ENCODE results near the gene FAM47E. TPM values are rescaled to one million over a fixed set of nuclear protein-coding genes. Genes with fewer than 3 reads are reported as not detected.
"Not testable (repeated sequence)": the region's sequence is repeated elsewhere in the genome, so short reads cannot be mapped to it uniquely, and the experiment has no call there.

Gene FAM47E
- total and polyA plus RNA-seq, 5 donors from 2014 or later: 0.57 to 1.0 TPM; not detected in 3

DNA sequence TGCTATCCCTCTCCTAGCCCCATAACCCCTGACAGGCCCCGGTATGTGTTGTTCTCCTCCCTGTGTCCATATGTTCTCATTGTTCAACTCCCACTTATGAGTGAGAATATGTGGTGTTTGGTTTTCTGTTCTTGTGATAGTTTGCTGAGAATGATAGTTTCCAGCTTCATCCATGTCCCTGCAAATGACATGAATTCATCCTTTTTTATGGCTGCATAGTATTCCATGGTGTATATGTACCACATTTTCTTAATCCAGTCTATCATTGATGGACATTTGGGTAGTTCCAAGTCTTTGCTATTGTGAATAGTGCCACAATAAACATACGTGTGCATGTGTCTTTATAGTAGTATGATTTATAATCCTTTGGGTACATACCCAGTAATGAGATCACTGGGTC lies 7.6 kb upstream of the FAM47E start:
- not testable (repeated sequence) for H3K27ac ChIP-seq (ENCODE audit: insufficient read depth, low read length, poor library complexity, severe bottlenecking); H3K4me1 ChIP-seq (ENCODE audit: control insufficient read depth, insufficient read depth, low read length, poor library complexity, severe bottlenecking); H3K4me3 Mint-ChIP-seq; H3K36me3 Mint-ChIP-seq; H3K27ac Mint-ChIP-seq; H3K36me3 ChIP-seq (ENCODE audit: control insufficient read depth, insufficient read depth, low read length); H3K4me3 ChIP-seq (ENCODE audit: low read depth, low read length); DNase-seq; H3K4me1 Mint-ChIP-seq; ATAC-seq (ENCODE audit: low read depth in 2 of 2)
- Mint-ChIP-seq H3K9me3 (peaks cover 0 to 27% (median 2%) of the 10 kb centered on the region in 7 donors), H3K27me3 (peaks cover 65% of the 10 kb centered on the region)
- peaks cover 17% of the 10 kb centered on the region for H3K27me3 ChIP-seq (ENCODE audit: control insufficient read depth, insufficient read depth, low read length)
- H3K9me3 ChIP-seq (ENCODE audit: control insufficient read depth in 2 of 2, low read length in 2 of 2): peaks cover 8 to 16% of the 10 kb centered on the region in 2 experiments

DNA sequence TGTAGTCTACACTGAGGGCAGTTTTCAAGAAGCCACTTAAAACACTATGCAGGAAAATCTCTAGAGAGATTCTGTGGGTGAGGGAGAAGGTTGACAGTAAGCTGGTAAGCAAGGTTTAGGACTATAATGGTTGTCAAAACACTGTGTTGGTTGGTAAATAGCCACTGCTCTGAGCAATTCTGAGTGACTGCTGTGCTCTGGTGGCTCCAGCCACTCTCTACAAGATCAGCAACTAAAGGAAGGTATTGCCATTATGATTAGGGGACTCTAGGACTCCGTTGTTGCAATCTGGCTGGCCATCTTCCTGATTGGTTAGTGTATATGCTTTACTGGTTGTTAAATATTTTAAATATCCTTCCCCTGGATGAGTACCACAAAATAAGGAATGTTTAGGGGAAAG lies 5.5 kb upstream of the FAM47E start:
- no peaks in the 10 kb centered on the region for H3K36me3 Mint-ChIP-seq
- peaks cover 0 to 4% (median 2%) of the 10 kb centered on the region in 4 donors for H3K4me1 Mint-ChIP-seq
- Histone ChIP-seq H3K36me3 (ENCODE audit: control insufficient read depth, insufficient read depth, low read length) (no peaks in the 10 kb centered on the region), H3K4me3 (ENCODE audit: low read depth, low read length) (no peak overlapping the region), H3K9me3 (ENCODE audit: control insufficient read depth in 2 of 2, low read length in 2 of 2) (peaks cover 2 to 4% of the 10 kb centered on the region in 2 experiments), H3K27ac (ENCODE audit: insufficient read depth, low read length, poor library complexity, severe bottlenecking) (no peak overlapping the region), H3K4me1 (ENCODE audit: control insufficient read depth, insufficient read depth, low read length, poor library complexity, severe bottlenecking) (no peaks in the 10 kb centered on the region), H3K27me3 (ENCODE audit: control insufficient read depth, insufficient read depth, low read length) (peaks cover 19% of the 10 kb centered on the region)
- H3K9me3 Mint-ChIP-seq: peaks cover 0 to 12% (median 2%) of the 10 kb centered on the region in 7 donors
- DNase-seq (no peak), ATAC-seq (ENCODE audit: low read depth in 2 of 2) (no peak)
- H3K27me3 Mint-ChIP-seq: peaks cover 67% of the 10 kb centered on the region
- no peak overlapping the region for H3K27ac Mint-ChIP-seq
- H3K4me3 Mint-ChIP-seq: no peak overlapping the region

DNA sequence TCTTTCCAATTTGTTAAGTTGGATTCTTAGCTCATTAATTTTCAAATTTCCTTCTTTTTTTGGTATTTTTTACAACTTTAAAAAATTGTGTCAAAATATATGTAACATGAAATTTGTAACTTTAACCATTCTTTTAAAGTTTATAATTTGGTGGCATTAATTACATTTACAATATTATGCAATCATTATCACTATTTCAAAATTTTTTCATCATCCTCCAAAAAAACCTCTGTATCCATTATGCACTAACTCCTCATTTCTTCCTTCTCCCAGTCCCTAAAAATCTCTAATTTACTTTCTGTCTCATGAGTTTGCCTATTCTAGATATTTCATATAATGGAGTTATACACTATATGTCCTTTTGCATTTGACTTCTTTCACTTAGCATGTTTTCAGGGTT lies 4.7 kb upstream of the FAM47E start:
- no peak overlapping the region for H3K4me3 Mint-ChIP-seq
- H3K4me1 Mint-ChIP-seq: peaks cover 0 to 9% (median 5%) of the 10 kb centered on the region in 4 donors
- H3K27ac Mint-ChIP-seq: no peak overlapping the region
- ATAC-seq (ENCODE audit: low read depth in 2 of 2) (no peak), DNase-seq (no peak)
- Histone ChIP-seq H3K27ac (ENCODE audit: insufficient read depth, low read length, poor library complexity, severe bottlenecking) (no peak overlapping the region), H3K27me3 (ENCODE audit: control insufficient read depth, insufficient read depth, low read length) (peaks cover 21% of the 10 kb centered on the region), H3K4me3 (ENCODE audit: low read depth, low read length) (no peak overlapping the region), H3K36me3 (ENCODE audit: control insufficient read depth, insufficient read depth, low read length) (no peaks in the 10 kb centered on the region), H3K9me3 (ENCODE audit: control insufficient read depth in 2 of 2, low read length in 2 of 2) (no peaks in the 10 kb centered on the region), H3K4me1 (ENCODE audit: control insufficient read depth, insufficient read depth, low read length, poor library complexity, severe bottlenecking) (peaks cover 7% of the 10 kb centered on the region)
- H3K27me3 Mint-ChIP-seq: peaks cover 69% of the 10 kb centered on the region
- no peaks in the 10 kb centered on the region for H3K36me3 Mint-ChIP-seq
- peaks cover 0 to 8% (median 2%) of the 10 kb centered on the region in 7 donors for H3K9me3 Mint-ChIP-seq

DNA sequence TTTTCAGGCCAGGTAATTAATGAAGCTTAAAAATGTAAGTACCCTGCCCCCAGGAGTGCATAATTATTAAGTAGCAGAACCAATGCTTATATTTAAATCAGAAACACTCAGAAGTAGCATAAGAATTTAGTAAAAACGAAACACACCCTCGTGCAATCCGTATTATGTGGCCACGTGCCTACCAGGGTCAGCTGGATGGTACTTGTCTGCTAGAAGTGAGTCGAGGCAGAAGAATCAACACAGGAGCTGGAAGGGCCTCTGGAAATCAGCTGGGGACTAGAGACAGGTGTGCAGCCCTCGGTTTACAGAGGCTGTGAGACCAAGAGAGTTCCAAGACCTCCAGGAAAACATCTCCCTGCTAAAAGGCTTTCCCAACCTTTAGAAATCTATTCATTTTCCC lies 559 bp upstream of the FAM47E start:
- Mint-ChIP-seq H3K27ac (no peak overlapping the region), H3K36me3 (no peaks in the 10 kb centered on the region), H3K4me3 (peak overlapping the region in 3 of 4 donors; percentile 6 to 73 (median 21)), H3K27me3 (peaks cover 84% of the 10 kb centered on the region), H3K9me3 (peaks cover 0 to 3% (median 0%) of the 10 kb centered on the region in 7 donors), H3K4me1 (peaks cover 0 to 9% (median 5%) of the 10 kb centered on the region in 4 donors)
- H3K27me3 ChIP-seq (ENCODE audit: control insufficient read depth, insufficient read depth, low read length): peaks cover 30% of the 10 kb centered on the region
- ATAC-seq (ENCODE audit: low read depth in 2 of 2): no peak
- DNase-seq: peak in 1 of 3 donors; percentile 3
- no peak overlapping the region for H3K27ac ChIP-seq (ENCODE audit: insufficient read depth, low read length, poor library complexity, severe bottlenecking)
- no peaks in the 10 kb centered on the region for H3K9me3 ChIP-seq (ENCODE audit: control insufficient read depth in 2 of 2, low read length in 2 of 2)
- no peaks in the 10 kb centered on the region for H3K36me3 ChIP-seq (ENCODE audit: control insufficient read depth, insufficient read depth, low read length)
- peaks cover 7% of the 10 kb centered on the region for H3K4me1 ChIP-seq (ENCODE audit: control insufficient read depth, insufficient read depth, low read length, poor library complexity, severe bottlenecking)
- H3K4me3 ChIP-seq (ENCODE audit: low read depth, low read length): no peak overlapping the region

DNA sequence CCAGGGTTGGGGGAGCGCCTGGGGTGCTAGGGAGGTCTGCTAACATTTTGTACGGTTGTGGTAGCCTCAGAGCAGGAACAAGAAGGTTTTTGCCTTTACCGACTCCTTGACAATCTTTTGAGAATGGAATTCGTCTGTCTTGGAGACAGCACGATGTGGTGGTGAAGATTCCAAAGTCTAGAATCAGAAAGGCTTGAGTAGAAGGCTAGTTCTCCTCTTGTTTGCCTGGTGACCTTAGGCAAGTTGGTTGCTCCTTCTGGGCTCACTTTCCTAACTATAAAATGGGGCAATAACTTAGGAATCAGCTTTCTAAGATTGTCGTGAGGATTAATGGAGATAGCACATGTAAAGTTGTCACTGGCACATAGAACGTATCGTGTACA lies 741 bp downstream of the FAM47E start:
- no peaks in the 10 kb centered on the region for H3K36me3 Mint-ChIP-seq
- Histone ChIP-seq H3K36me3 (ENCODE audit: control insufficient read depth, insufficient read depth, low read length) (no peaks in the 10 kb centered on the region), H3K27ac (ENCODE audit: insufficient read depth, low read length, poor library complexity, severe bottlenecking) (no peak overlapping the region), H3K4me3 (ENCODE audit: low read depth, low read length) (no peak overlapping the region), H3K27me3 (ENCODE audit: control insufficient read depth, insufficient read depth, low read length) (peaks cover 29% of the 10 kb centered on the region), H3K4me1 (ENCODE audit: control insufficient read depth, insufficient read depth, low read length, poor library complexity, severe bottlenecking) (peaks cover 7% of the 10 kb centered on the region), H3K9me3 (ENCODE audit: control insufficient read depth in 2 of 2, low read length in 2 of 2) (no peaks in the 10 kb centered on the region)
- H3K9me3 Mint-ChIP-seq: peaks cover 0 to 3% (median 0%) of the 10 kb centered on the region in 7 donors
- H3K4me1 Mint-ChIP-seq: peaks cover 0 to 9% (median 5%) of the 10 kb centered on the region in 4 donors
- peaks cover 81% of the 10 kb centered on the region for H3K27me3 Mint-ChIP-seq
- no peak overlapping the region for H3K27ac Mint-ChIP-seq
- no peak overlapping the region for H3K4me3 Mint-ChIP-seq
- no peak for ATAC-seq (ENCODE audit: low read depth in 2 of 2)
- no peak for DNase-seq

DNA sequence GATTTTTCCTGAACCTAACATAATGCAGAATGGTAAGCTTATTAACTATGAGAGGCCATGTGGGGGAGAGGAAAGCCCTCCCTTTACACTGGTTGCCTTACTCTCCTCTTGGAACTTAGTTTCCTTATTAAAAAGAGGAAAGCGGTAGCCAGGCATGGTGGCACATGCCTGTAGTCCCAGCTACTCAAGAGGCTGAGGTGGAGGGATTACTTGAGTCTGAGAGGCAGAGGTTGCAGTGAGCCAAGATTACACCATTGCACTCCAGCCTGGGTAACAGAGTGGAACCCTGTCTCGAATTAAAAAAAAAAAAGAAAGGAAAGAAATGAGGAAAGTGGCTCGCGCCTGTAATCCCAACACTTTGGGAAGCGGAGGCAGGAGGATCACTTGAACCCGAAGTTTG lies 2.0 kb downstream of the FAM47E start:
- Mint-ChIP-seq H3K27ac (no peak overlapping the region), H3K4me3 (no peak overlapping the region), H3K27me3 (peaks cover 71% of the 10 kb centered on the region), H3K36me3 (no peaks in the 10 kb centered on the region), H3K9me3 (peaks cover 0 to 3% (median 0%) of the 10 kb centered on the region in 7 donors), H3K4me1 (peaks cover 0 to 9% (median 5%) of the 10 kb centered on the region in 4 donors)
- H3K27me3 ChIP-seq (ENCODE audit: control insufficient read depth, insufficient read depth, low read length): peaks cover 29% of the 10 kb centered on the region
- H3K9me3 ChIP-seq (ENCODE audit: control insufficient read depth in 2 of 2, low read length in 2 of 2): no peaks in the 10 kb centered on the region
- DNase-seq: no peak
- no peak overlapping the region for H3K4me3 ChIP-seq (ENCODE audit: low read depth, low read length)
- H3K36me3 ChIP-seq (ENCODE audit: control insufficient read depth, insufficient read depth, low read length): no peaks in the 10 kb centered on the region
- peaks cover 7% of the 10 kb centered on the region for H3K4me1 ChIP-seq (ENCODE audit: control insufficient read depth, insufficient read depth, low read length, poor library complexity, severe bottlenecking)
- H3K27ac ChIP-seq (ENCODE audit: insufficient read depth, low read length, poor library complexity, severe bottlenecking): no peak overlapping the region
- no peak for ATAC-seq (ENCODE audit: low read depth in 2 of 2)

DNA sequence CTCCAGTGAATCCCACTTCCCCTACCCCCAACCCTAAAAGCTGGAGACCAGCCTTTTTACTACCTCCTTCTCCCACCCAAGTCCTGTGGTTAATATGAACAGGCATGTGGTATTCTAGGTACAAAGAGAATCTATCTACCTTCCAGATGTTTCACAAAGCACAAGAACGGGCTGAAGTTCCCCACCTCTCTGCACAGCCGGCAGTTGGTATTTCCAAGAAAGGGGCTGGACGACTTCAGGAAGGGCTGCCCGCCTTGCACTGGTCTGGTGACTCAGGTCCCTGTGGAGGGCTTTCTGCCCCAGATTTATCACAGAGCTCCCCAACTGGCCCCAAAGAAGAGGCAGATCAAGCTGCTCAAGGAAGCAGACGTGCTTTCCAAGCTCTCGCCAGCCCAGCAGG lies 4.5 kb downstream of the FAM47E start:
- peaks cover 65% of the 10 kb centered on the region for H3K27me3 Mint-ChIP-seq
- no peaks in the 10 kb centered on the region for H3K9me3 Mint-ChIP-seq
- H3K36me3 Mint-ChIP-seq: no peaks in the 10 kb centered on the region
- no peak overlapping the region for H3K27ac Mint-ChIP-seq
- Histone ChIP-seq H3K4me3 (ENCODE audit: low read depth, low read length) (no peak overlapping the region), H3K27ac (ENCODE audit: insufficient read depth, low read length, poor library complexity, severe bottlenecking) (no peak overlapping the region), H3K27me3 (ENCODE audit: control insufficient read depth, insufficient read depth, low read length) (peaks cover 24% of the 10 kb centered on the region), H3K36me3 (ENCODE audit: control insufficient read depth, insufficient read depth, low read length) (no peaks in the 10 kb centered on the region), H3K4me1 (ENCODE audit: control insufficient read depth, insufficient read depth, low read length, poor library complexity, severe bottlenecking) (peaks cover 7% of the 10 kb centered on the region), H3K9me3 (ENCODE audit: control insufficient read depth in 2 of 2, low read length in 2 of 2) (no peaks in the 10 kb centered on the region)
- ATAC-seq (ENCODE audit: low read depth in 2 of 2) (no peak), DNase-seq (no peak)
- peaks cover 0 to 5% (median 3%) of the 10 kb centered on the region in 4 donors for H3K4me1 Mint-ChIP-seq
- no peak overlapping the region for H3K4me3 Mint-ChIP-seq

DNA sequence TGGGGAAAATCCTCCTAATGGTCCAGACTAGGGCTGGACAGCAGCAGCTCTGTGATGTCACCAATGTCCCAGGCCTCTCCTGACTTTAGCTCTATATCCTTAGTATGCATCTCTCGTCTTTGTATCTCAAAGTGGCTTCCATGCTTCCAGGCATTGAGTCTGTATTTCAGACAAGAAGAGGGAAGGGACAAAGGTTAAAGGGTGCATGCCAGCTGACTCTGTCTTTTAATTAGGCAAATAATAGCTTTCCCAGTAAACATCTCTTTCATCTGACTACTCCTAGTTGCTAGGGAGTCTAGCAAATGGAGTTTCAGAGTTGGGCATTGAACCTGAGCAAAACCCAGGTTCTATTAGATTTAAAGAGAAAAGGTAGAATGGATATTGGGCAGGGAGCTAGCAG lies 5.4 kb downstream of the FAM47E start:
- no peaks in the 10 kb centered on the region for H3K4me1 ChIP-seq (ENCODE audit: control insufficient read depth, insufficient read depth, low read length, poor library complexity, severe bottlenecking)
- Mint-ChIP-seq H3K9me3 (no peaks in the 10 kb centered on the region), H3K27ac (no peak overlapping the region), H3K27me3 (peaks cover 60% of the 10 kb centered on the region), H3K4me1 (no peaks in the 10 kb centered on the region), H3K4me3 (no peak overlapping the region), H3K36me3 (no peaks in the 10 kb centered on the region)
- DNase-seq (no peak), ATAC-seq (ENCODE audit: low read depth in 2 of 2) (no peak)
- H3K36me3 ChIP-seq (ENCODE audit: control insufficient read depth, insufficient read depth, low read length): no peaks in the 10 kb centered on the region
- peaks cover 21% of the 10 kb centered on the region for H3K27me3 ChIP-seq (ENCODE audit: control insufficient read depth, insufficient read depth, low read length)
- no peaks in the 10 kb centered on the region for H3K9me3 ChIP-seq (ENCODE audit: control insufficient read depth in 2 of 2, low read length in 2 of 2)
- H3K4me3 ChIP-seq (ENCODE audit: low read depth, low read length): no peak overlapping the region
- no peak overlapping the region for H3K27ac ChIP-seq (ENCODE audit: insufficient read depth, low read length, poor library complexity, severe bottlenecking)
